HEK293T (cell line): ENCODE data around the gene PDE4DIP.
"Not testable (repeated sequence)": the region's sequence is repeated elsewhere in the genome, so short reads cannot be mapped to it uniquely, and the experiment has no call there.

Source experiments
- HDGF ChIP-seq: fragments of 450-650 bp; IDR thresholded peaks from 2 replicates; pipeline ENCODE4 v1.6.1; 2017; ENCODE audit warnings: antibody characterized with exemption, borderline replicate concordance
- SUZ12 ChIP-seq: fragments of 450-650 bp; IDR thresholded peaks from 2 replicates; pipeline ENCODE4 v1.6.1; 2016; ENCODE audit warnings: mild to moderate bottlenecking
- ZNF384 ChIP-seq: fragments of 450-650 bp; IDR thresholded peaks from 2 replicates; pipeline ENCODE4 v1.6.1; 2016
- TF ChIP-seq, protein P1 (sequence below): fragments of 450-650 bp; IDR thresholded peaks from 2 replicates; pipeline ENCODE4 v1.6.1; 2016

DNA sequence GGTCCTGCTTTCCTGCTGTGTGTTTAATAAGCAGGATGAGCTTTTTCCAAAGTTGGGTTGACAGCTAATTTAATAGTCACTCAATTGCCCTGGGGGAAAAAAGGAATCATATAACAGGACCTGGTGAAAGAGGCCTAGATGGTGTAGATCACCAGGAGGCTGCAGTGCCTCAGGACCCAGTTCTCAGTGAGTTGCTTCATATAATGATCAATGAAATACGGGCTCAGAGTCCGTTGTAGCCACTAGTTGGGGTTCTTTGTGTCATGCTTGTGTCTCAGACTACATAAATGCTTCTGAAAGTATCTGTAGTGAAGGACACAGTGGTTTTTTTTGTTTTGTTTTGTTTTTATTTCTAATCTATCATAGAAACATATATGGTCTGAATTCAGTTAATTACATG is 164.5 kb downstream of the PDE4DIP start:
- TF ChIP-seq HDGF, ZNF384, SUZ12: not testable (repeated sequence)
- TF ChIP-seq, protein P1, sequence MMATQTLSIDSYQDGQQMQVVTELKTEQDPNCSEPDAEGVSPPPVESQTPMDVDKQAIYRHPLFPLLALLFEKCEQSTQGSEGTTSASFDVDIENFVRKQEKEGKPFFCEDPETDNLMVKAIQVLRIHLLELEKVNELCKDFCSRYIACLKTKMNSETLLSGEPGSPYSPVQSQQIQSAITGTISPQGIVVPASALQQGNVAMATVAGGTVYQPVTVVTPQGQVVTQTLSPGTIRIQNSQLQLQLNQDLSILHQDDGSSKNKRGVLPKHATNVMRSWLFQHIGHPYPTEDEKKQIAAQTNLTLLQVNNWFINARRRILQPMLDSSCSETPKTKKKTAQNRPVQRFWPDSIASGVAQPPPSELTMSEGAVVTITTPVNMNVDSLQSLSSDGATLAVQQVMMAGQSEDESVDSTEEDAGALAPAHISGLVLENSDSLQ, result not testable (repeated sequence)
